GM23248 (cell line): Measurements from ENCODE around the gene SHISA8.

Source experiments
- EZH2 ChIP-seq: fragments of 200-600 bp; sonication (generic); IDR thresholded peaks from 2 replicates; pipeline ENCODE4 v1.6.1; 2018; ENCODE audit warnings: antibody characterized with exemption, mild to moderate bottlenecking; ENCODE audit not compliant: insufficient read depth, poor library complexity, severe bottlenecking
- EZH2phosphoT487 ChIP-seq: fragments of 200-600 bp; sonication (generic); IDR thresholded peaks from 2 replicates; pipeline ENCODE4 v1.6.1; 2018; ENCODE audit warnings: antibody characterized with exemption, moderate library complexity, mild to moderate bottlenecking, low read depth; ENCODE audit not compliant: insufficient read depth

- no peak for TF ChIP-seq EZH2
- no peak for TF ChIP-seq EZH2phosphoT487
Measured at GRCh38 chr22:41906822-41907221, 8.1 kb downstream of the SHISA8 start.
